Lower leg skin (tissue), 4 donors: ENCODE data around the gene NFIX. TPM values are rescaled to one million over a fixed set of nuclear protein-coding genes. Genes with fewer than 3 reads are reported as not detected.

Experiments used
- DNase-seq, 2 donors: peaks; one replicate each; pipeline ENCODE4 v3.0.0-alpha.2; 2019; ENCODE audit warnings: low spot score in 2 of 2
- H3K4me3 ChIP-seq: fragments of 200-600 bp; sonication (generic); 2 replicates; pipeline ENCODE4 v1.5.1; 2017; ENCODE audit warnings: mild to moderate bottlenecking, low read depth; ENCODE audit not compliant: poor library complexity, severe bottlenecking
- POLR2A ChIP-seq, 2 donors: fragments of 450-650 bp; IDR thresholded peaks; one replicate each; pipeline ENCODE4 v1.6.1; 2016 to 2017; ENCODE audit warnings: antibody characterized with exemption in 2 of 2, mild to moderate bottlenecking in 1 of 2, moderate library complexity in 1 of 2
- WGBS, 2 donors: methylation state at CpG; one replicate each; pipeline ENCODE4 v1.1.5; 2018; 5-methylcytosine and 5-hydroxymethylcytosine counted together
- intact Hi-C: fragments of 100-400 bp; cut with DNase I; formaldehyde crosslinking; loops from one replicate; pipeline ENCODE4 v1.15.0; 2023; ENCODE audit warnings: low total_unique reads
- total RNA-seq, 4 donors: library from RNA; depleted of rRNA; stranded (reverse); fragments of >200 nt; gene quantifications; one replicate each; pipeline ENCODE4 v1.1.0, GENCODE V29; 2016
- TF ChIP-seq, protein P1 (sequence below), 3 donors: fragments of 450-650 bp; IDR thresholded peaks; one replicate each; pipeline ENCODE4 v1.5.1; 2016; ENCODE audit warnings: antibody characterized with exemption in 3 of 3, mild to moderate bottlenecking in 3 of 3, moderate library complexity in 2 of 3

NFIX gene
- total RNA-seq, 4 donors from 2014 or later, result 119 to 177 (median 136) TPM

DNA sequence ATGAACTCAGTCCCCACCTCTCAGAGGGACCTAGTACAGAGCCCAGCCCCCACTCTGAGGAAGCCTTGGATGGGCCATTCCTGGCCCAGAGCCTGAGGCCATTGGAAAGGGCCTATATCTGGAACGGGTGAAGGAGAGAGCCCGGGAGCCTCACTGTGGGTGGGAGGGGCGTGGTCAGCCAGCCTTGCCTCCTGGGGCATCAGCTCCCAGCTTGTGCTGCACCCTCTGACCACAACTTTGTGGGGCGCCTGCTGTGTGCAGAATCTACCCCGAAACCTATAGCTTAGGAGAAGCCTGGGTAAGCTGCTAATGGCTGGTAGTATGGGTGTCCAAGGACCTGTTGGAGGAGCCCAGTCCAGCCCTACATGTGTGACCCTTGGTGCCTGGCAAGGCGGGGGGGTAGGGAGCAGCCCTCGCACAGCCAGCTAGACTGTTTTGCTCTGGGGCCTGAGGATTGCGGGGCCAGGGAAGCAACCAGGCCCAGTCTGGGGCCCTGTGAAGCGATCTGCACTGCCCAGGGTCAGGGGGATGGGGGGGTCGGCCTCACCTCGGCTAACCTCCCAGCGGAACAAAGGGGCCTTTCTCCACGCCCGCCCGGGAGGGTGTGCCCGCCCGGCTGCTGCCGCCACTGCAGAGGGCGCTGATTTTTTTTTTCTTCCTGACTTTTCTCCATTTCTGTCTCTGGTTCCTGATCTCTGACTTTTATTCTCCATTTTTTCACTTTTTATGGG lies 65.1 kb downstream of the NFIX start:
- TF ChIP-seq, protein P1, sequence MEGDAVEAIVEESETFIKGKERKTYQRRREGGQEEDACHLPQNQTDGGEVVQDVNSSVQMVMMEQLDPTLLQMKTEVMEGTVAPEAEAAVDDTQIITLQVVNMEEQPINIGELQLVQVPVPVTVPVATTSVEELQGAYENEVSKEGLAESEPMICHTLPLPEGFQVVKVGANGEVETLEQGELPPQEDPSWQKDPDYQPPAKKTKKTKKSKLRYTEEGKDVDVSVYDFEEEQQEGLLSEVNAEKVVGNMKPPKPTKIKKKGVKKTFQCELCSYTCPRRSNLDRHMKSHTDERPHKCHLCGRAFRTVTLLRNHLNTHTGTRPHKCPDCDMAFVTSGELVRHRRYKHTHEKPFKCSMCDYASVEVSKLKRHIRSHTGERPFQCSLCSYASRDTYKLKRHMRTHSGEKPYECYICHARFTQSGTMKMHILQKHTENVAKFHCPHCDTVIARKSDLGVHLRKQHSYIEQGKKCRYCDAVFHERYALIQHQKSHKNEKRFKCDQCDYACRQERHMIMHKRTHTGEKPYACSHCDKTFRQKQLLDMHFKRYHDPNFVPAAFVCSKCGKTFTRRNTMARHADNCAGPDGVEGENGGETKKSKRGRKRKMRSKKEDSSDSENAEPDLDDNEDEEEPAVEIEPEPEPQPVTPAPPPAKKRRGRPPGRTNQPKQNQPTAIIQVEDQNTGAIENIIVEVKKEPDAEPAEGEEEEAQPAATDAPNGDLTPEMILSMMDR (IDR thresholded peaks at IDR 0.05), result no peak
- no peak for TF ChIP-seq POLR2A (IDR thresholded peaks at IDR 0.05)
- no peak overlapping the region for H3K4me3 ChIP-seq
- intact Hi-C loops, result loop anchor here (5.0 to 10.0 kb wide), 2 partner anchors 76 to 1843 kb away; no protein-coding TSS in a partner anchor
- WGBS, 2 donors, result 15 to 21% methylated on average over 17 to 19 of the region's 19 CpGs
- DNase-seq, result no peak

DNA sequence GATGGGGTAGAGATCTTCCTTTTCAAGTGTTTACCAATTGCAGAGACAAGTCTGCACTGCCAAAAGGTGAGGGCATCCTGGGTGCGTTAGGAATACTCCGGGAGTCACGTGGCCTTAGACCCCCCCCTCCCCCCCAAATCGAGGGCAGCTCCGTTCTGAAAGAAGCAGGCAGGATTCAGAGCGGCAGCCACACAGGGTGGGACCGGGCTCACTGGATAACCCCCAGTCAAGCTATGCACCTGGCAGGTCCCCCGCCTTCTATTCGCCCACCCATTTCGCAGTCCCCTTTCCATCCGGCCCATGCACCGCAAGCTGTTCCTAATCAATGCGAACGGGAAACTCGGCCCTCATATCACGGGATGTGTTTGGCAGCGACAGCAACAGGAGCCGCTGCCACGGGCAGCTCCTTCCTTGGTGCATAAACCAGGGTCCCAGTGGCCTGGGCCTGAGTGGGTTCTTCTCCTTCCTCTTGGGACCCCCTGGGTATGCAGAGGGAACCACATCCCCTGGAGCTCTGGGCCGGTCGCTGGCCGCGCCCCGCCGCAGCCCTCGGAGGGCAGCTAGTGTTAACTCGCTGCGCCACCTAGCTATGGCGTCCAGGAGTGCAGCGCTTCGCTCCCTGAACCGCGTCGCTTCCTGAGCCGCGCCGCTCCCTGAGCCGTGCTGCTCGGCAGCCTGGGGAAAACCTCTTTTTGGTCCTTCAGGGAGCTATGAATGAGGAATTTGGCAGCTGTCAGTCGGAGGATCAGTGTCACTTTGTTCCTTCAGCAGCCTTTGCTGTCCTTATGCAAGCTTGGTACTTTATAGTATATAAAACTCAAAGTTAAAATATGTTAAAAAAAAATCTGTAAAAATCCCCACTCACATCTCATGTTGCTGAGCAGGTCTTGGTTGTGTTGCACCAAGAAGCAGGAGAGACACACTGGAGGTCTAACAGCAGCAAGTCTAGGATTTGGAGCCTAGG lies 66.0 kb downstream of the NFIX start:
- peak; percentile 78 to 97 for DNase-seq
- intact Hi-C loops, result loop anchor here (5.0 to 10.0 kb wide), 2 partner anchors 76 to 1844 kb away; no protein-coding TSS in a partner anchor
- no peak for TF ChIP-seq POLR2A (IDR thresholded peaks at IDR 0.05)
- TF ChIP-seq, protein P1 (IDR thresholded peaks at IDR 0.05), result peak in 2 of 3 donors; percentile 46 to 86
- H3K4me3 ChIP-seq, result no peak overlapping the region
- WGBS, 2 donors, result 1% methylated on average over 19 to 39 of the region's 40 CpGs

DNA sequence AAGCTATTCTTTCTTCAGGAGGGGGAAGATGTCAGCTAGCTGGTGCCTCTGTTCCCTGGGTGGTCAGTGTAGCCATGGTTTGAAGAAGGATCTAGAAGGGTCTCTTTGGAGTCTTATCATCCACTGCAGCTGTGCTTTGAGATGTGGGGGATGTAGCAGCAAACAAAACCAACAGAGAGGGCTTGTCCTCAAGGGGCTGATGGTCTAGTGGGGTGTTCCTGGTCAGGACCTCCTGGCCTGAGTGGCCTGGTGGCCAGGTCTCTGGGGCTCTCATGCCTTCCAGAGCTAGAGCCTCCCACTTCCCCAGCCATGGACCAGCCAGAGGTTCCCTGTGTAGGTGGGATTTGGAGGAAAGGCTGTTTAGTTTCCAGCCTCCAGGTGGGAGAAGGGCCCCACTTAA lies 67.0 kb downstream of the NFIX start:
- intact Hi-C loops, result loop anchor here (5.0 to 10.0 kb wide), 2 partner anchors 78 to 1845 kb away; no protein-coding TSS in a partner anchor
- no peak overlapping the region for H3K4me3 ChIP-seq
- TF ChIP-seq POLR2A (IDR thresholded peaks at IDR 0.05), result no peak
- TF ChIP-seq, protein P1 (IDR thresholded peaks at IDR 0.05), result no peak
- no peak for DNase-seq

DNA sequence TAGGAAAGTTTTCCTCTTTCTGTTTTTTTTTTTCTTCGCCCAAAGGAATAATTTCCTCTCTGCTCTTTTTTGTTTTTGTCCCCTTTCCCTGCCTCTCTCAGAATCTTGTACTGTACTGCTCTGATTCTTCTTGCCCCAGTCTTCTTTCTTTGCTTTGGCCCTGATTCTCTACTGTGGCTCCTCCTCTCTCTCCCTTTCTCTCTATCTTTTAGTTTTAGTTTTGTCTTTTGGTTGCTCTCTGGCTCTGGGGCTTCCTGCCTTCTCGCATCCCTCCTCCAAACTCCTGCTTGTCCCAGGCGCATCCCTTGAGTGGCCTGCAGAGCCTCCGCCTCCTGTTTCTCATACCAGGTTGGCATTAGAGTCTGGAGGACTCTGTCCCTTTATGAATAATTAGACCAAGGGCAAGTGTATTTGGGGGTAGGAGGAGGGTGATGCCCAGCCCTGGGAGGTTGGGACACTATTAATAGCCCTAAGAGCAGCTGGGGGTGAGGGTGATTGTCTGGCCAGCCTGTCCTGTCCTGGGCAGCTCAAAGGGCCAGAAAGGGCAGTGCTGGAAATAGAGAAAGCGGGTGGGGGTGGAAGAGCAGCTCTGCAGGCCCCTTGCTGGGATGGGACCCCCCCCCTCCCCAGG lies 68.3 kb downstream of the NFIX start:
- 60 to 63% methylated on average over 5 of the region's 5 CpGs for WGBS, 2 donors
- intact Hi-C loops, result loop anchor here (5.0 to 10.0 kb wide), 2 partner anchors 79 to 1846 kb away; no protein-coding TSS in a partner anchor
- no peak overlapping the region for H3K4me3 ChIP-seq
- no peak for TF ChIP-seq POLR2A (IDR thresholded peaks at IDR 0.05)
- TF ChIP-seq, protein P1 (IDR thresholded peaks at IDR 0.05), result no peak
- DNase-seq, result no peak

DNA sequence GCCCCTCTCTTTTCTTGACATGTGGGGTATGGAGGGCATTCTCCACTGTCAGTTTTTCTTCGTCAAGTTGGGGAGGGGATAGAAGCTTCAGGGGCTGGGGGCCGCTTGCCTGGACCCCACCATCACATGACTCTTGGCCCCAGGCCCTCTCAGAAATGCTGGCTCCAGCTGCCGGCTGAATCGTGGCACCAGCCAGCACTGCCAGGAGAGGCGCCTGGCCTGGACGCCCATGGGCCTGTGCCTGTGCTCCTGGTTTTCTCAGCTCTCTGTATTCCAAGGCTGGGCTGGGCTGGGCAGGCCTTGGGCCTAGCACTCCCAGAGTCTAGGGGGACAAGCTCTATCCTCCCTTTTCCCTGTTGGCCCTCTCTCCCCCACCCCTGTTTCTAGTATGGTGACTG lies 68.8 kb downstream of the NFIX start:
- DNase-seq, result no peak
- H3K4me3 ChIP-seq, result no peak overlapping the region
- TF ChIP-seq, protein P1 (IDR thresholded peaks at IDR 0.05), result no peak
- no peak for TF ChIP-seq POLR2A (IDR thresholded peaks at IDR 0.05)
- intact Hi-C loops, result loop anchor here (5.0 to 10.0 kb wide), 2 partner anchors 79 to 1847 kb away; no protein-coding TSS in a partner anchor
- WGBS, 2 donors, result 20 to 48% methylated on average over 5 to 6 of the region's 6 CpGs
